HepG2 (cell line): Measurements from ENCODE around the gene BLOC1S1. TPM values are rescaled to one million over a fixed set of nuclear protein-coding genes. Genes with fewer than 3 reads are reported as not detected.
A peak's percentile ranks its signal among the peaks of the same experiment; 100 is the strongest.

Source experiments
- CREB1 ChIP-seq, 2 experiments: fragments of 450-650 bp in 1 of 2; IDR thresholded peaks; 2 replicates each; pipeline ENCODE4 v1.6.1; 2016 to 2017; ENCODE audit warnings: control low read depth in 1 of 2, mild to moderate bottlenecking in 1 of 2, missing compliant biosample characterization in 1 of 2, missing genetic modification characterization in 1 of 2
- ELF3 ChIP-seq: IDR thresholded peaks from 2 replicates; pipeline ENCODE4 v1.6.1; 2016; ENCODE audit warnings: missing genetic modification reagents, missing compliant biosample characterization
- ESRRA ChIP-seq: sonication (generic); formaldehyde crosslinking; IDR thresholded peaks from 2 replicates; pipeline ENCODE4 v1.5.1; 2020; ENCODE audit warnings: mild to moderate bottlenecking, low read depth, missing genetic modification reagents
- GTF2F1 ChIP-seq: fragments of 150-350 bp; IDR thresholded peaks from 2 replicates; pipeline ENCODE4 v1.6.1; 2014; ENCODE audit warnings: low read length
- IRF1 ChIP-seq: sonication (generic); formaldehyde crosslinking; IDR thresholded peaks from 2 replicates; pipeline ENCODE4 v1.4.0; 2020; ENCODE audit warnings: low read depth, mild to moderate bottlenecking, missing genetic modification reagents
- KMT2B ChIP-seq: IDR thresholded peaks from 2 replicates; pipeline ENCODE4 v1.6.1; 2016; ENCODE audit warnings: missing genetic modification reagents, missing compliant biosample characterization
- NFE2L1 ChIP-seq: sonication (generic); formaldehyde crosslinking; IDR thresholded peaks from 2 replicates; pipeline ENCODE4 v1.4.0; 2020; ENCODE audit warnings: missing genetic modification reagents, mild to moderate bottlenecking, borderline replicate concordance
- NONO ChIP-seq, 2 experiments: fragments of 450-650 bp in 1 of 2; sonication (generic) in 1 of 2; formaldehyde crosslinking in 1 of 2; IDR thresholded peaks in 1 of 2; conservative IDR thresholded peaks in 1 of 2; 2 replicates each; pipeline versions ENCODE4 v1.6.1 to v1.8.0; 2017 to 2022; ENCODE audit warnings: mild to moderate bottlenecking in 1 of 2, missing genetic modification reagents in 1 of 2, moderate library complexity in 1 of 2
- PAX8 ChIP-seq: sonication (generic); formaldehyde crosslinking; IDR thresholded peaks from 2 replicates; pipeline ENCODE4 v1.8.0; 2022; ENCODE audit warnings: mild to moderate bottlenecking, missing genetic modification reagents, borderline replicate concordance
- PHF20 ChIP-seq: sonication (generic); formaldehyde crosslinking; IDR thresholded peaks from 2 replicates; pipeline ENCODE4 v1.5.0; 2020; ENCODE audit warnings: mild to moderate bottlenecking, missing genetic modification reagents
- RXRB ChIP-seq: IDR thresholded peaks from 2 replicates; pipeline ENCODE4 v1.6.1; 2016; ENCODE audit warnings: borderline replicate concordance, missing genetic modification reagents, missing compliant biosample characterization
- TEAD3 ChIP-seq: optimal IDR thresholded peaks from 2 replicates; pipeline ENCODE3; 2016; ENCODE audit warnings: borderline replicate concordance
- U2AF2 ChIP-seq: fragments of 200-400 bp; formaldehyde crosslinking; IDR thresholded peaks from 2 replicates; pipeline ENCODE4 v1.6.1; 2017; ENCODE audit warnings: low read depth, mild to moderate bottlenecking, low read length
- ZFP90 ChIP-seq: sonication (generic); formaldehyde crosslinking; IDR thresholded peaks from 2 replicates; pipeline ENCODE4 v1.8.0; 2022; ENCODE audit warnings: missing genetic modification reagents, mild to moderate bottlenecking, inconsistent platforms, borderline replicate concordance
- ZMYM4 ChIP-seq: sonication (generic); formaldehyde crosslinking; IDR thresholded peaks from 2 replicates; pipeline ENCODE4 v1.8.1; 2023; ENCODE audit warnings: mild to moderate bottlenecking, missing genetic modification reagents
- ZNF598 ChIP-seq: sonication (generic); formaldehyde crosslinking; IDR thresholded peaks from 2 replicates; pipeline ENCODE4 v1.5.1; 2020; ENCODE audit warnings: mild to moderate bottlenecking, missing genetic modification reagents, borderline replicate concordance
- ZNF629 ChIP-seq: sonication (generic); formaldehyde crosslinking; conservative IDR thresholded peaks from 2 replicates; pipeline ENCODE4 v1.5.0; 2020; ENCODE audit warnings: missing genetic modification reagents
- polyA plus RNA-seq, 8 experiments: library from polyadenylated mRNA; depleted of rRNA in 3 of 8; stranded (reverse) in 7 of 8; unstranded in 1 of 8; fragments of >200 nt; fragmentation: Illumina TruSeq in 4 of 8; extraction: Trizol in 4 of 8; gene quantifications; 2 replicates each; pipeline versions ENCODE4 v1.2.1 to v1.2.3, GENCODE V29; 2011 to 2016; ENCODE audit warnings: low read depth in 4 of 8, missing spikeins in 1 of 8, mixed read lengths in 1 of 8; ENCODE audit not compliant: insufficient read depth in 1 of 8
- total RNA-seq, 5 experiments: library from RNA; depleted of rRNA; stranded (reverse); fragments of >200 nt; fragmentation: Illumina TruSeq; extraction: Trizol; gene quantifications; 2 replicates each; pipeline ENCODE4 v1.2.3, GENCODE V29; 2016; ENCODE audit warnings: low read depth in 1 of 5
- TF ChIP-seq, protein P1 (sequence below): sonication (generic); formaldehyde crosslinking; IDR thresholded peaks from 2 replicates; pipeline ENCODE4 v1.5.1; 2020; ENCODE audit warnings: mild to moderate bottlenecking, missing genetic modification reagents, moderate library complexity
- TF ChIP-seq, protein P2 (sequence below): IDR thresholded peaks from 2 replicates; pipeline ENCODE4 v1.6.1; 2018; ENCODE audit warnings: missing genetic modification reagents

BLOC1S1 gene
- total and polyA plus RNA-seq, 2 of the 13 experiments (the other 11 are each of a cell fraction or from before 2014, with no cell fraction given), result 55.1 to 95.3 TPM

DNA sequence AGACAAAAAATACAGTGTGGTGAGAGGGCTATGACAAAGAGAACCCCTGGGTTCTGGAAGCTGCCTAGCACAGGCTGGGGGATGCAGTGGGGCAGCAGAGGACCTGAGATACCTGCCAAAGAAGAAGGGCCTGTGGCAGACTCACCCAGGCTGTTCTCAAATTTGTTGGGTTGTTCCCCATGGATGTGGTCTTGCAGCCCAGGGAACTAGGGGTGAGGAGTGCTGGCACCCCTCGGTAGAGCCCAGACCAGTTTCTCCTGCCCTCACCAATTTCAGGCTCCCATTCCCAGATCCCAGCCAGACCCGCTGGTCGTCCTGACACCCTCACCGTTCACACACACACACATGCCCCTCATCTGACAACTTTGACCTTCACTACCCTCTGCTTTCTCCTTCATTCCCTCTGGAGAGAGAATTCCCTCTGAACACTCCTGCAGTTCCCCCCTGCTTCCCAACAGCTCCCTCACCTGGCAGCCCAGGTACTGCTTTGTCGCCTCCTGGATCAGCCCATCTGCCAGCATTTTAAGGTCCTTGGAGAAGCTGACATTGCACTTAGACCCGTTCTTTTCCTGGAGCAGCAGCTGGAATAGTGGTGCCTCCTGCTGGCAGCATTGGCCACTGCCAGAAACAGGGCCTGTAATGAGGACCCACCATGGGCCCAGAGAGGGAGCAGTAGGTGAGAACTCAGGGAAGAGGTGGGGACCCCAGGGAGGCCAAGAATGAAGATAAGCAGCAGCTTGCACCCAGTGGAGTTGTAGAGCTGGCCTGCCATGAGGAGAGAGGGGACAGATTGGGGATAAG, 21.1 kb downstream of the BLOC1S1 start (continued):
- TF ChIP-seq, protein P1, sequence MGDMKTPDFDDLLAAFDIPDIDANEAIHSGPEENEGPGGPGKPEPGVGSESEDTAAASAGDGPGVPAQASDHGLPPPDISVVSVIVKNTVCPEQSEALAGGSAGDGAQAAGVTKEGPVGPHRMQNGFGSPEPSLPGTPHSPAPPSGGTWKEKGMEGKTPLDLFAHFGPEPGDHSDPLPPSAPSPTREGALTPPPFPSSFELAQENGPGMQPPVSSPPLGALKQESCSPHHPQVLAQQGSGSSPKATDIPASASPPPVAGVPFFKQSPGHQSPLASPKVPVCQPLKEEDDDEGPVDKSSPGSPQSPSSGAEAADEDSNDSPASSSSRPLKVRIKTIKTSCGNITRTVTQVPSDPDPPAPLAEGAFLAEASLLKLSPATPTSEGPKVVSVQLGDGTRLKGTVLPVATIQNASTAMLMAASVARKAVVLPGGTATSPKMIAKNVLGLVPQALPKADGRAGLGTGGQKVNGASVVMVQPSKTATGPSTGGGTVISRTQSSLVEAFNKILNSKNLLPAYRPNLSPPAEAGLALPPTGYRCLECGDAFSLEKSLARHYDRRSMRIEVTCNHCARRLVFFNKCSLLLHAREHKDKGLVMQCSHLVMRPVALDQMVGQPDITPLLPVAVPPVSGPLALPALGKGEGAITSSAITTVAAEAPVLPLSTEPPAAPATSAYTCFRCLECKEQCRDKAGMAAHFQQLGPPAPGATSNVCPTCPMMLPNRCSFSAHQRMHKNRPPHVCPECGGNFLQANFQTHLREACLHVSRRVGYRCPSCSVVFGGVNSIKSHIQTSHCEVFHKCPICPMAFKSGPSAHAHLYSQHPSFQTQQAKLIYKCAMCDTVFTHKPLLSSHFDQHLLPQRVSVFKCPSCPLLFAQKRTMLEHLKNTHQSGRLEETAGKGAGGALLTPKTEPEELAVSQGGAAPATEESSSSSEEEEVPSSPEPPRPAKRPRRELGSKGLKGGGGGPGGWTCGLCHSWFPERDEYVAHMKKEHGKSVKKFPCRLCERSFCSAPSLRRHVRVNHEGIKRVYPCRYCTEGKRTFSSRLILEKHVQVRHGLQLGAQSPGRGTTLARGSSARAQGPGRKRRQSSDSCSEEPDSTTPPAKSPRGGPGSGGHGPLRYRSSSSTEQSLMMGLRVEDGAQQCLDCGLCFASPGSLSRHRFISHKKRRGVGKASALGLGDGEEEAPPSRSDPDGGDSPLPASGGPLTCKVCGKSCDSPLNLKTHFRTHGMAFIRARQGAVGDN (CRISPR knock-in tag), result peak; percentile 38
- TF ChIP-seq ZFP90 (CRISPR knock-in tag) (no peak), RXRB (CRISPR knock-in tag) (peak; percentile 47; the same call in 1 of the 2 replicates), ZNF598 (CRISPR knock-in tag) (0 out of 2 replicates have a peak, but pooled peaks have one; percentile 35), GTF2F1 (no peak), ESRRA (CRISPR knock-in tag) (0 out of 2 replicates have a peak, but pooled peaks have one; percentile 29), IRF1 (CRISPR knock-in tag) (no peak), ZMYM4 (CRISPR knock-in tag) (peak; percentile 32; the same call in 1 of the 2 replicates), PAX8 (no peak), U2AF2 (no peak), PHF20 (0 out of 2 replicates have a peak, but pooled peaks have one; percentile 22), ELF3 (CRISPR knock-in tag) (peak; percentile 81), TEAD3 (CRISPR knock-in tag) (peak; percentile 22), NONO (IDR thresholded peaks at IDR 0.05) (no peak), NONO (CRISPR knock-in tag; conservative IDR thresholded peaks at IDR 0.05) (peak; percentile 73), ZNF629 (CRISPR knock-in tag) (peak; percentile 61), KMT2B (0 out of 2 replicates have a peak, but pooled peaks have one; percentile 36), CREB1 (IDR thresholded peaks at IDR 0.05) (no peak), CREB1 (CRISPR knock-in tag; IDR thresholded peaks at IDR 0.05) (no peak), NFE2L1 (no peak)
- TF ChIP-seq, protein P2, sequence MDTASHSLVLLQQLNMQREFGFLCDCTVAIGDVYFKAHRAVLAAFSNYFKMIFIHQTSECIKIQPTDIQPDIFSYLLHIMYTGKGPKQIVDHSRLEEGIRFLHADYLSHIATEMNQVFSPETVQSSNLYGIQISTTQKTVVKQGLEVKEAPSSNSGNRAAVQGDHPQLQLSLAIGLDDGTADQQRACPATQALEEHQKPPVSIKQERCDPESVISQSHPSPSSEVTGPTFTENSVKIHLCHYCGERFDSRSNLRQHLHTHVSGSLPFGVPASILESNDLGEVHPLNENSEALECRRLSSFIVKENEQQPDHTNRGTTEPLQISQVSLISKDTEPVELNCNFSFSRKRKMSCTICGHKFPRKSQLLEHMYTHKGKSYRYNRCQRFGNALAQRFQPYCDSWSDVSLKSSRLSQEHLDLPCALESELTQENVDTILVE (CRISPR knock-in tag), result peak; percentile 44; the same call in 1 of the 2 replicates
